PFSK-1 (cell line): ENCODE measurements around the gene KLHDC8A.

Experiments
- FOXP2 ChIP-seq: optimal IDR thresholded peaks from 2 replicates; pipeline ENCODE3; 2011; ENCODE audit warnings: borderline replicate concordance, control low read depth, inconsistent platforms; ENCODE audit not compliant: insufficient read depth; ENCODE audit errors: extremely low read length, extremely low read depth
- POLR2AphosphoS5 ChIP-seq: IDR thresholded peaks from 2 replicates; pipeline ENCODE4 v1.6.1; 2012; ENCODE audit warnings: low read depth, mild to moderate bottlenecking, control low read depth, low read length, moderate library complexity
- REST ChIP-seq, 2 experiments: IDR thresholded peaks; 2 replicates each; pipeline versions ENCODE4 v1.6.1 to v1.8.0; 2011 to 2012; ENCODE audit warnings: low read depth in 2 of 2, low read length in 2 of 2, control low read depth in 1 of 2, inconsistent platforms in 1 of 2, mild to moderate bottlenecking in 1 of 2, moderate library complexity in 1 of 2; ENCODE audit not compliant: insufficient read depth in 1 of 2
- SIN3A ChIP-seq: IDR thresholded peaks from 2 replicates; pipeline ENCODE4 v1.6.1; 2012; ENCODE audit warnings: mild to moderate bottlenecking, low read length, moderate library complexity, borderline replicate concordance; ENCODE audit not compliant: insufficient read depth
- TAF1 ChIP-seq: IDR thresholded peaks from 2 replicates; pipeline ENCODE4 v1.6.1; 2012; ENCODE audit warnings: low read length, control low read depth, borderline replicate concordance; ENCODE audit not compliant: insufficient read depth

The KLHDC8A gene

GRCh38 chr1:205392650-205393049 is 35.9 kb upstream of the KLHDC8A start:
- TF ChIP-seq TAF1 (no peak), POLR2AphosphoS5 (no peak), FOXP2 (no peak), REST (IDR thresholded peaks at IDR 0.05; ENCODE audit: insufficient read depth in 1 of 2, low read depth in 2 of 2, low read length in 2 of 2) (no peak), SIN3A (no peak)

- no peak for TF ChIP-seq REST (IDR thresholded peaks at IDR 0.05; ENCODE audit: insufficient read depth in 1 of 2, low read depth in 2 of 2, low read length in 2 of 2)
- no peak for TF ChIP-seq FOXP2
- no peak for TF ChIP-seq SIN3A
- TF ChIP-seq POLR2AphosphoS5, result no peak
- no peak for TF ChIP-seq TAF1
Observed at GRCh38 chr1:205391386-205391785, 34.7 kb upstream of the KLHDC8A start.

- no peak for TF ChIP-seq SIN3A
- no peak for TF ChIP-seq FOXP2
- TF ChIP-seq REST (IDR thresholded peaks at IDR 0.05; ENCODE audit: insufficient read depth in 1 of 2, low read depth in 2 of 2, low read length in 2 of 2), result no peak
- TF ChIP-seq TAF1, result no peak
- TF ChIP-seq POLR2AphosphoS5, result no peak
Observed at GRCh38 chr1:205387845-205388244, 31.1 kb upstream of the KLHDC8A start.

GRCh38 chr1:205382561-205382960 is 25.8 kb upstream of the KLHDC8A start:
- TF ChIP-seq POLR2AphosphoS5 (no peak), SIN3A (no peak), FOXP2 (no peak), TAF1 (no peak)

GRCh38 chr1:205381305-205381704 is 24.6 kb upstream of the KLHDC8A start:
- TF ChIP-seq REST (IDR thresholded peaks at IDR 0.05; ENCODE audit: insufficient read depth in 1 of 2, low read depth in 2 of 2, low read length in 2 of 2) (no peak), POLR2AphosphoS5 (no peak), SIN3A (no peak), FOXP2 (no peak), TAF1 (no peak)
